Measurements from ENCODE around the gene SRC. TPM values are rescaled to one million over a fixed set of nuclear protein-coding genes. Genes with fewer than 3 reads are reported as not detected.

Gene SRC
- total RNA-seq, 1 donor from 2014 or later: 15.4 TPM

- H3K9ac ChIP-seq: no peak overlapping the region
- no peaks in the 10 kb centered on the region for H3K79me2 ChIP-seq (ENCODE audit: low read depth)
- no peaks in the 10 kb centered on the region for H3K27me3 ChIP-seq
- no peak overlapping the region for H3K4me3 ChIP-seq
- H3K27ac ChIP-seq: no peak overlapping the region
- no peak overlapping the region for H3K4me2 ChIP-seq
- H3K4me1 ChIP-seq: no peaks in the 10 kb centered on the region
- peaks cover 9% of the 10 kb centered on the region for H3K4me1 Mint-ChIP-seq
- no peak for DNase-seq (ENCODE audit: low spot score)
- no peaks in the 10 kb centered on the region for H3K36me3 ChIP-seq
- no peaks in the 10 kb centered on the region for H3K9me3 Mint-ChIP-seq
- H3F3A ChIP-seq (ENCODE audit: low read depth): no peaks in the 10 kb centered on the region
- H2AFZ ChIP-seq (replicated peaks): no peak overlapping the region
- H3K36me3 Mint-ChIP-seq: no peaks in the 10 kb centered on the region
- no peak overlapping the region for H3K4me3 Mint-ChIP-seq
- no peaks in the 10 kb centered on the region for H4K20me1 ChIP-seq (ENCODE audit: low read depth)
- peaks cover 8% of the 10 kb centered on the region for H3K27me3 Mint-ChIP-seq (ENCODE audit: insufficient read depth, low read depth)
- no peak overlapping the region for H3K27ac Mint-ChIP-seq
- no peaks in the 10 kb centered on the region for H3K9me3 ChIP-seq (ENCODE audit: low read depth)
- TF ChIP-seq EZH2 (IDR thresholded peaks at IDR 0.05) (no peak), CTCF (IDR thresholded peaks at IDR 0.05) (no peak), EZH2phosphoT487 (IDR thresholded peaks at IDR 0.05) (no peak)
These were observed 86.7 kb downstream of the SRC start for GRCh38 chr20:37432606-37433005.

GRCh38 chr20:37435607-37436006 lies 89.7 kb downstream of the SRC start:
- no peaks in the 10 kb centered on the region for H3K79me2 ChIP-seq (ENCODE audit: low read depth)
- peaks cover 11% of the 10 kb centered on the region for H3K27me3 Mint-ChIP-seq (ENCODE audit: insufficient read depth, low read depth)
- DNase-seq (ENCODE audit: low spot score): no peak
- no peak overlapping the region for H3K4me2 ChIP-seq
- no peak for TF ChIP-seq CTCF (IDR thresholded peaks at IDR 0.05)
- no peaks in the 10 kb centered on the region for H3K27me3 ChIP-seq
- H3K27ac ChIP-seq: no peak overlapping the region
- no peaks in the 10 kb centered on the region for H3K9me3 Mint-ChIP-seq
- H3K4me1 ChIP-seq: peaks cover 10% of the 10 kb centered on the region
- H3K4me3 Mint-ChIP-seq: no peak overlapping the region
- peaks cover 28% of the 10 kb centered on the region for H3K4me1 Mint-ChIP-seq
- no peak overlapping the region for H3K4me3 ChIP-seq
- H3K36me3 Mint-ChIP-seq: no peaks in the 10 kb centered on the region
- no peaks in the 10 kb centered on the region for H4K20me1 ChIP-seq (ENCODE audit: low read depth)
- no peaks in the 10 kb centered on the region for H3K36me3 ChIP-seq
- H2AFZ ChIP-seq (replicated peaks): no peak overlapping the region
- no peaks in the 10 kb centered on the region for H3F3A ChIP-seq (ENCODE audit: low read depth)
- no peaks in the 10 kb centered on the region for H3K9me3 ChIP-seq (ENCODE audit: low read depth)
- H3K9ac ChIP-seq: no peak overlapping the region
- no peak overlapping the region for H3K27ac Mint-ChIP-seq

GRCh38 chr20:37436527-37437186 lies 90.7 kb downstream of the SRC start:
- Histone ChIP-seq H3K4me1 (peaks cover 10% of the 10 kb centered on the region), H3K36me3 (no peaks in the 10 kb centered on the region), H2AFZ (replicated peaks) (no peak overlapping the region), H3F3A (ENCODE audit: low read depth) (no peaks in the 10 kb centered on the region), H3K9ac (no peak overlapping the region), H3K79me2 (ENCODE audit: low read depth) (no peaks in the 10 kb centered on the region), H3K4me3 (no peak overlapping the region), H4K20me1 (ENCODE audit: low read depth) (no peaks in the 10 kb centered on the region), H3K27me3 (no peaks in the 10 kb centered on the region), H3K9me3 (ENCODE audit: low read depth) (no peaks in the 10 kb centered on the region), H3K27ac (no peak overlapping the region), H3K4me2 (no peak overlapping the region)
- H3K4me1 Mint-ChIP-seq: peaks cover 28% of the 10 kb centered on the region
- no peaks in the 10 kb centered on the region for H3K9me3 Mint-ChIP-seq
- TF ChIP-seq EZH2phosphoT487 (IDR thresholded peaks at IDR 0.05) (no peak), CTCF (IDR thresholded peaks at IDR 0.05) (no peak), EZH2 (IDR thresholded peaks at IDR 0.05) (no peak)
- no peak for DNase-seq (ENCODE audit: low spot score)
- peaks cover 11% of the 10 kb centered on the region for H3K27me3 Mint-ChIP-seq (ENCODE audit: insufficient read depth, low read depth)
- H3K27ac Mint-ChIP-seq: no peak overlapping the region
- no peak overlapping the region for H3K4me3 Mint-ChIP-seq
- H3K36me3 Mint-ChIP-seq: no peaks in the 10 kb centered on the region
